Endodermal cell (in vitro differentiated cells): ENCODE measurements around the gene DLG2. TPM values are rescaled to one million over a fixed set of nuclear protein-coding genes. Genes with fewer than 3 reads are reported as not detected.

Experiments used
- DNase-seq: peaks from one replicate; pipeline ENCODE4 v3.0.0-alpha.2; 2017
- H3K27ac ChIP-seq: 2 replicates; pipeline ENCODE4 v1.5.1; 2013; ENCODE audit warnings: mild to moderate bottlenecking, low read depth, low read length, moderate library complexity
- H3K27me3 ChIP-seq: 2 replicates; pipeline ENCODE4 v1.6.1; 2013; ENCODE audit warnings: mild to moderate bottlenecking, low read length, moderate library complexity; ENCODE audit not compliant: insufficient read depth, control insufficient read depth, poor library complexity, severe bottlenecking
- H3K36me3 ChIP-seq: 2 replicates; pipeline ENCODE4 v1.7.0; 2013; ENCODE audit warnings: mild to moderate bottlenecking, low read length, moderate library complexity; ENCODE audit not compliant: control insufficient read depth, insufficient read depth
- H3K4me1 ChIP-seq: one replicate; pipeline ENCODE4 v1.7.0; 2013; ENCODE audit warnings: low read length; ENCODE audit not compliant: control insufficient read depth, insufficient read depth
- H3K4me3 ChIP-seq: 2 replicates; pipeline ENCODE4 v1.5.1; 2013; ENCODE audit warnings: mild to moderate bottlenecking, low read length, moderate library complexity
- H3K9ac ChIP-seq: 2 replicates; pipeline ENCODE4 v1.6.1; 2013; ENCODE audit warnings: mild to moderate bottlenecking, low read length, moderate library complexity; ENCODE audit not compliant: poor library complexity, severe bottlenecking; ENCODE audit errors: extremely low read depth
- H3K9me3 ChIP-seq: 2 replicates; pipeline ENCODE4 v1.6.1; 2013; ENCODE audit warnings: mild to moderate bottlenecking, low read length, moderate library complexity; ENCODE audit not compliant: control insufficient read depth
- H3K27ac Mint-ChIP-seq: 2 replicates; pipeline ENCODE4 v1.8.0; 2020; ENCODE audit warnings: mixed read lengths
- H3K27me3 Mint-ChIP-seq: 2 replicates; pipeline ENCODE4 v1.8.0; 2021; ENCODE audit warnings: mild to moderate bottlenecking, mixed read lengths; ENCODE audit not compliant: insufficient read depth
- H3K36me3 Mint-ChIP-seq: 2 replicates; pipeline ENCODE4 v1.8.0; 2020; ENCODE audit warnings: low read depth, mixed read lengths
- H3K4me1 Mint-ChIP-seq: 2 replicates; pipeline ENCODE4 v1.8.0; 2020; ENCODE audit warnings: mixed read lengths
- H3K4me3 Mint-ChIP-seq: 2 replicates; pipeline ENCODE4 v1.8.0; 2020; ENCODE audit warnings: mild to moderate bottlenecking, moderate library complexity, mixed read lengths
- H3K9me3 Mint-ChIP-seq: 2 replicates; pipeline ENCODE4 v1.8.0; 2020; ENCODE audit warnings: mild to moderate bottlenecking, mixed read lengths
- WGBS, 2 experiments: methylation state at CpG; one replicate each; pipeline versions ENCODE4 v1.1.5 to v1.1.7; 2013; ENCODE audit warnings: missing lambda C conversion rate in 2 of 2, mixed read lengths in 1 of 2; ENCODE audit not compliant: insufficient coverage in 1 of 2, insufficient read length in 1 of 2; 5-methylcytosine and 5-hydroxymethylcytosine counted together
- total RNA-seq, 2 donors: library from RNA; stranded (reverse); fragmentation: NEBNext Ultra II Directional in 1 of 2; extraction: Animal tissue kit (Norgen Biotek cat#: 25700) in 1 of 2; gene quantifications; 2 replicates in 1 of 2; 3 replicates in 1 of 2; pipeline ENCODE4 v1.2.1, GENCODE V29; 2021
- TF ChIP-seq, protein P1 (sequence below): fragments of 200-600 bp; sonication (generic); conservative IDR thresholded peaks from 2 replicates; pipeline ENCODE4 v1.5.0; 2021; ENCODE audit warnings: antibody characterized with exemption, mild to moderate bottlenecking

DLG2 gene
- total RNA-seq, 2 donors from 2014 or later: 9.6 to 10.6 TPM

GRCh38 chr11:84855508-84856245 lies 771.5 kb downstream of the DLG2 start:
- no peak overlapping the region for H3K9ac ChIP-seq
- 92 to 100% methylated on average over 1 to 3 of the region's 3 CpGs for WGBS, 2 experiments
- no peak overlapping the region for H3K27ac ChIP-seq
- Mint-ChIP-seq H3K27me3 (no peaks in the 10 kb centered on the region), H3K4me1 (peaks cover 37% of the 10 kb centered on the region), H3K4me3 (no peak overlapping the region), H3K36me3 (no peaks in the 10 kb centered on the region), H3K9me3 (no peaks in the 10 kb centered on the region), H3K27ac (no peak overlapping the region)
- H3K4me1 ChIP-seq: peaks cover 10% of the 10 kb centered on the region
- H3K36me3 ChIP-seq: no peaks in the 10 kb centered on the region
- H3K27me3 ChIP-seq: no peaks in the 10 kb centered on the region
- H3K4me3 ChIP-seq: no peak overlapping the region
- no peaks in the 10 kb centered on the region for H3K9me3 ChIP-seq
- TF ChIP-seq, protein P1, sequence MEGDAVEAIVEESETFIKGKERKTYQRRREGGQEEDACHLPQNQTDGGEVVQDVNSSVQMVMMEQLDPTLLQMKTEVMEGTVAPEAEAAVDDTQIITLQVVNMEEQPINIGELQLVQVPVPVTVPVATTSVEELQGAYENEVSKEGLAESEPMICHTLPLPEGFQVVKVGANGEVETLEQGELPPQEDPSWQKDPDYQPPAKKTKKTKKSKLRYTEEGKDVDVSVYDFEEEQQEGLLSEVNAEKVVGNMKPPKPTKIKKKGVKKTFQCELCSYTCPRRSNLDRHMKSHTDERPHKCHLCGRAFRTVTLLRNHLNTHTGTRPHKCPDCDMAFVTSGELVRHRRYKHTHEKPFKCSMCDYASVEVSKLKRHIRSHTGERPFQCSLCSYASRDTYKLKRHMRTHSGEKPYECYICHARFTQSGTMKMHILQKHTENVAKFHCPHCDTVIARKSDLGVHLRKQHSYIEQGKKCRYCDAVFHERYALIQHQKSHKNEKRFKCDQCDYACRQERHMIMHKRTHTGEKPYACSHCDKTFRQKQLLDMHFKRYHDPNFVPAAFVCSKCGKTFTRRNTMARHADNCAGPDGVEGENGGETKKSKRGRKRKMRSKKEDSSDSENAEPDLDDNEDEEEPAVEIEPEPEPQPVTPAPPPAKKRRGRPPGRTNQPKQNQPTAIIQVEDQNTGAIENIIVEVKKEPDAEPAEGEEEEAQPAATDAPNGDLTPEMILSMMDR: no peak
- DNase-seq: no peak

- no peaks in the 10 kb centered on the region for H3K36me3 Mint-ChIP-seq
- H3K27me3 ChIP-seq: no peaks in the 10 kb centered on the region
- H3K4me3 Mint-ChIP-seq: no peak overlapping the region
- no peak overlapping the region for H3K27ac ChIP-seq
- no peaks in the 10 kb centered on the region for H3K4me1 ChIP-seq
- H3K4me1 Mint-ChIP-seq: peaks cover 25% of the 10 kb centered on the region
- WGBS, 2 experiments: 97% methylated on average over 3 of the region's 3 CpGs
- H3K9ac ChIP-seq: no peak overlapping the region
- H3K36me3 ChIP-seq: no peaks in the 10 kb centered on the region
- H3K27me3 Mint-ChIP-seq: no peaks in the 10 kb centered on the region
- H3K27ac Mint-ChIP-seq: no peak overlapping the region
- no peaks in the 10 kb centered on the region for H3K9me3 ChIP-seq
- DNase-seq: no peak
- no peaks in the 10 kb centered on the region for H3K9me3 Mint-ChIP-seq
- H3K4me3 ChIP-seq: no peak overlapping the region
- TF ChIP-seq, protein P1: no peak
Observed at GRCh38 chr11:84854498-84854880, 772.7 kb downstream of the DLG2 start.

DNA sequence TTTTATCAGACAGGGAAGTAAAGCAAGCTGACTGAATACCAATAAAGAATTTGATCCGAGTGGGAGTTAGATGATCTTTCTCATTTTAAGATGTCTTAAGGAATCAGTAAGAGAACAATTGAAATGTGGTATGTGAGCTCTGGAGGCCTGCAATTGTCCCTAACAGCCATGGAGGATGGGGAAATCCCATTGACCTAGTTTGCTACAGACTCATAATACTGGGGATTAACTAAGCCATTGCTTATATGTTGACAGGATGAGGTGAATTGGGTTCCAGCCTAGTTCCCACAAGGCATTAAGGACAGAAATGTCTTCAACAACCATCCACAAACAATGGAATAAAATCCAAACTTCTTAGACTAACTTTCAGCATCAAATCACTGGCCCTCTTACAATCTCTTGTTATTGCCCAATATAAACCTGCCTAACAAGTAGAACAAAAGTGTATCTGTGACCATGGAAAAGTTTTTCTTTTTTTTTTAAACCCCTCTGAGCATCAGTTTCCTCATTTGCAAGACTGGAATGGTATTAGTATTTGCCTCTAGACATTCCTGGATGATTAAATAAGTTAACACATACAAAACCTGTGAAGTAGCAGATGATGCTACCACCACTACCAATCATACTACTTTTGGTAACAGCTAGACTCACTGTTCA lies 773.2 kb downstream of the DLG2 start:
- no peak overlapping the region for H3K27ac Mint-ChIP-seq
- no peaks in the 10 kb centered on the region for H3K36me3 Mint-ChIP-seq
- DNase-seq: no peak
- WGBS, 2 experiments: 57 to 81% methylated on average over 1 of the region's 1 CpG
- no peaks in the 10 kb centered on the region for H3K9me3 ChIP-seq
- TF ChIP-seq, protein P1: no peak
- no peaks in the 10 kb centered on the region for H3K36me3 ChIP-seq
- H3K9ac ChIP-seq: no peak overlapping the region
- no peak overlapping the region for H3K4me3 ChIP-seq
- peaks cover 25% of the 10 kb centered on the region for H3K4me1 Mint-ChIP-seq
- no peaks in the 10 kb centered on the region for H3K9me3 Mint-ChIP-seq
- H3K4me3 Mint-ChIP-seq: no peak overlapping the region
- H3K27me3 ChIP-seq: no peaks in the 10 kb centered on the region
- no peaks in the 10 kb centered on the region for H3K4me1 ChIP-seq
- H3K27ac ChIP-seq: no peak overlapping the region
- no peaks in the 10 kb centered on the region for H3K27me3 Mint-ChIP-seq
